T-cell (primary cell): ENCODE data around the gene TMEM26. TPM values are rescaled to one million over a fixed set of nuclear protein-coding genes. Genes with fewer than 3 reads are reported as not detected.

Source experiments
- ATAC-seq, 4 experiments: fragments of 200-7000 bp in 3 of 4; fragments of 150-1000 bp in 1 of 4; cut with Tn5 transposase; replicated peaks in 1 of 4; 1 replicate in 3 of 4; 2 replicates in 1 of 4; pipeline ENCODE4 v1.10.0; 2021; ENCODE audit warnings: moderate library complexity in 3 of 4, mild to moderate bottlenecking in 2 of 4, moderate number of reproducible peaks in 1 of 4
- CTCF ChIA-PET, 2 donors: fragments of 300-600 bp; sonication (Branson Sonifier 250); formaldehyde crosslinking; loops; one replicate each; lab custom pipeline; 2022; ENCODE audit warnings: antibody characterized with exemption in 2 of 2; lab: Charles Lee
- POLR2A ChIA-PET, 2 donors: fragments of 300-600 bp; sonication (Branson Sonifier 250); formaldehyde crosslinking; loops; one replicate each; lab custom pipeline; 2022; ENCODE audit warnings: antibody characterized with exemption in 2 of 2; lab: Charles Lee
- DNase-seq, 35 experiments: peaks; one replicate each; pipeline versions ENCODE4 v3.0.0 to v3.0.0-alpha.2; 2013 to 2023
- H3K27ac ChIP-seq: one replicate; pipeline ENCODE4 v1.5.1; 2013; ENCODE audit warnings: low read length
- H3K27me3 ChIP-seq, 2 experiments: replicated peaks in 1 of 2; 1 replicate in 1 of 2; 2 replicates in 1 of 2; pipeline versions ENCODE4 v1.6.1 to v1.7.0; 2013; ENCODE audit warnings: low read length in 1 of 2, mixed read lengths in 1 of 2; ENCODE audit not compliant: control insufficient read depth in 2 of 2, insufficient read depth in 2 of 2; ENCODE audit errors: extremely low read depth in 1 of 2
- H3K36me3 ChIP-seq, 2 donors: 1 replicate in 1 of 2; 2 replicates in 1 of 2; pipeline versions ENCODE4 v1.6.1 to v1.7.0; 2013; ENCODE audit warnings: low read length in 1 of 2; ENCODE audit not compliant: control insufficient read depth in 2 of 2, insufficient read depth in 1 of 2; ENCODE audit errors: extremely low read depth in 1 of 2
- H3K4me1 ChIP-seq, 2 experiments: 1 replicate in 1 of 2; 2 replicates in 1 of 2; pipeline versions ENCODE4 v1.6.1 to v1.7.0; 2013; ENCODE audit warnings: low read length in 2 of 2, mixed read lengths in 1 of 2; ENCODE audit not compliant: insufficient read depth in 2 of 2, control insufficient read depth in 1 of 2; ENCODE audit errors: extremely low read depth in 1 of 2
- H3K4me3 ChIP-seq, 2 donors: 1 replicate in 1 of 2; 2 replicates in 1 of 2; pipeline versions ENCODE4 v1.5.1 to v1.7.0; 2013; ENCODE audit warnings: mild to moderate bottlenecking in 2 of 2, low read length in 1 of 2, moderate library complexity in 1 of 2; ENCODE audit not compliant: control insufficient read depth in 1 of 2; ENCODE audit errors: extremely low read depth in 1 of 2
- H3K9me3 ChIP-seq: 2 replicates; pipeline ENCODE4 v1.7.0; 2013
- H3K27ac Mint-ChIP-seq, 2 donors: one replicate each; pipeline ENCODE4 v1.8.0; 2020 to 2021; ENCODE audit warnings: mild to moderate bottlenecking in 2 of 2, mixed read lengths in 2 of 2
- H3K27me3 Mint-ChIP-seq, 2 donors: one replicate each; pipeline ENCODE4 v1.8.0; 2021 to 2022; ENCODE audit warnings: mixed read lengths in 2 of 2
- H3K36me3 Mint-ChIP-seq: one replicate; pipeline ENCODE4 v1.8.0; 2021; ENCODE audit warnings: mixed read lengths
- H3K4me1 Mint-ChIP-seq, 3 donors: one replicate each; pipeline ENCODE4 v1.8.0; 2020 to 2022; ENCODE audit warnings: mixed read lengths in 3 of 3, mild to moderate bottlenecking in 1 of 3
- H3K4me3 Mint-ChIP-seq, 3 donors: one replicate each; pipeline ENCODE4 v1.8.0; 2020 to 2022; ENCODE audit warnings: mild to moderate bottlenecking in 3 of 3, mixed read lengths in 3 of 3, moderate library complexity in 3 of 3
- H3K9me3 Mint-ChIP-seq, 3 donors: one replicate each; pipeline ENCODE4 v1.8.0; 2020 to 2022; ENCODE audit warnings: mixed read lengths in 3 of 3
- WGBS: methylation state at CpG from one replicate; pipeline ENCODE4 v1.1.5; 2013; ENCODE audit warnings: missing lambda C conversion rate; ENCODE audit not compliant: insufficient coverage; 5-methylcytosine and 5-hydroxymethylcytosine counted together
- total RNA-seq, 35 experiments: library from RNA in 6 of 35; stranded (reverse) in 6 of 35; fragments of 120-200 nt in 1 of 35; gene quantifications; one replicate each; pipeline versions ENCODE4 v1.2.1 to v1.2.4 and lab custom pipeline; 2013 to 2026

The TMEM26 gene
- total RNA-seq, 5 donors from 2014 or later (not counting 1 experiment from before 2014, with no cell fraction given): not detected

DNA sequence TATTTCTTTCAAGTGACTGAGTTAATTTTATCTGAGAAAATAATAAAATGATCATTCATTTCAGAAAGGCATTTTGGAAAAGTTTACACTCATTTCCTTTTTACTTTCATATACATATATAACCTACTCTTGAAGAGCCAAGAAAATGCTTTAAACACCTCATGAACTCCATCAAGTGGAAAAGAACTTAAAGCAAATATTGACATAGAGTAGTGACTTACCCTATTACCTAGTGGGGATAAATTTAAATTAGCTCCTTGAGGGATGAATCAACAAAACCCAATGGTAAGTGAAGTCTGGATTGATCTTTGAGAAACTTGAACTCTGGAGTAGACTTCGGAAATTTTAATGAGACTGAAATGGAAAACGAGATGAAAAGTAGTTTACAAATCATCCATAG lies 88.6 kb downstream of the TMEM26 start:
- Mint-ChIP-seq H3K36me3 (no peaks in the 10 kb centered on the region), H3K4me1 (no peaks in the 10 kb centered on the region), H3K4me3 (no peak overlapping the region), H3K27me3 (no peaks in the 10 kb centered on the region), H3K27ac (no peak overlapping the region), H3K9me3 (no peaks in the 10 kb centered on the region)
- CTCF ChIA-PET: interaction anchor here in 1 of 2 donors (0.7 kb wide), 1 partner anchor 504 kb away, joined by 4 read pairs; no protein-coding TSS in a partner anchor
- Histone ChIP-seq H3K4me1 (no peaks in the 10 kb centered on the region), H3K27me3 (no peaks in the 10 kb centered on the region), H3K4me3 (no peak overlapping the region), H3K9me3 (no peaks in the 10 kb centered on the region), H3K27ac (no peak overlapping the region), H3K36me3 (no peaks in the 10 kb centered on the region)
- DNase-seq (no peak), ATAC-seq (no peak)
- no CpG with 5 or more reads among the region's 2 CpGs for WGBS
- POLR2A ChIA-PET: interaction anchor here in 1 of 2 donors (0.6 kb wide), 1 partner anchor 8 kb away, joined by 3 read pairs; no protein-coding TSS in a partner anchor

DNA sequence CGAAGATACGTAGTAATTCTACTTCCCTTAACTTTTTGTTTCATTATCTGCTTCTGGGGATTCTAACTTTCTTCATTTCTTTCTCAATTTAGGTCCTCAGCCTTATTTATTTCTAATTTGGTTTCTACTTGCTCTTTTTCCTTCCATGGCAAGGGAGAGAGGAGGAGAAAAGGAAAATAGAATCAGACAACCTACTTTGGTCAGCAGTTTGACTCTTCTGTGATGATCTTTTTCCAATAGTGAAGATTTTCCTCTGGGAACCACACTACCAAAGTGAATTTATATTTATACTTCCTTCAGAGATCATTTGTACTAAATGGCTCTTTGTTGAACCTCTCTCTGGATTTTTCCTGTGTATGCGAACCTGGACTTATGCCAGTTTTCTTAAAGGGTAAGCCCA lies 90.2 kb downstream of the TMEM26 start:
- Mint-ChIP-seq H3K27me3 (peaks cover 0 to 2% of the 10 kb centered on the region in 2 donors), H3K27ac (no peak overlapping the region), H3K36me3 (no peaks in the 10 kb centered on the region), H3K4me1 (no peaks in the 10 kb centered on the region), H3K4me3 (no peak overlapping the region), H3K9me3 (no peaks in the 10 kb centered on the region)
- Histone ChIP-seq H3K36me3 (no peaks in the 10 kb centered on the region), H3K27ac (no peak overlapping the region), H3K9me3 (no peaks in the 10 kb centered on the region), H3K4me3 (no peak overlapping the region), H3K4me1 (no peaks in the 10 kb centered on the region), H3K27me3 (no peaks in the 10 kb centered on the region)
- POLR2A ChIA-PET: no interaction called here
- DNase-seq: no peak
- no CpG with 5 or more reads among the region's 3 CpGs for WGBS
- CTCF ChIA-PET: no interaction called here
- no peak for ATAC-seq

DNA sequence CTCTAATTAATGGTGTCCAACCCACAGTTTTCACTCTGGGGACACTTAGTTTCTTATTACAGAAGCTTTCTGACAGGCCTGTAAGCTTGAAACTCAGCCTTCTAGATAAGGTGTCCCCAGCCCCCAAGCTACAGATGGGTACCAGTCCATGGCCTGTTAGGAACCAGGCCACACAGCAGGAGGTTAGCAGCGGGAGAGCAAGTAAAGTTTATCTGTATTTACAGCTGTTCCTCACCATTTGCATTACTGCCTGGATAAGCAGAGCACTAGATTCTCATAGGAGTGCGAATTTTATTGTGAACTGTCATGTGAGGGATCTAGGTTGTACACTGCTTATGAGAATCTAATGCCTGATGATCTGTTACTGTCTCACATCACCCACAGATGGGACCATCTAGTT lies 93.7 kb downstream of the TMEM26 start:
- no peaks in the 10 kb centered on the region for H3K9me3 ChIP-seq
- H3K27ac ChIP-seq: no peak overlapping the region
- POLR2A ChIA-PET: no interaction called here
- H3K4me1 Mint-ChIP-seq: no peaks in the 10 kb centered on the region
- H3K36me3 ChIP-seq: no peaks in the 10 kb centered on the region
- H3K4me1 ChIP-seq: no peaks in the 10 kb centered on the region
- H3K27ac Mint-ChIP-seq: no peak overlapping the region
- peaks cover 0 to 3% of the 10 kb centered on the region in 2 donors for H3K27me3 Mint-ChIP-seq
- DNase-seq (no peak), ATAC-seq (no peak)
- H3K27me3 ChIP-seq: no peaks in the 10 kb centered on the region
- no peaks in the 10 kb centered on the region for H3K9me3 Mint-ChIP-seq
- no peaks in the 10 kb centered on the region for H3K36me3 Mint-ChIP-seq
- H3K4me3 ChIP-seq: no peak overlapping the region
- CTCF ChIA-PET: no interaction called here
- WGBS: no CpG with 5 or more reads among the region's 2 CpGs
- no peak overlapping the region for H3K4me3 Mint-ChIP-seq

DNA sequence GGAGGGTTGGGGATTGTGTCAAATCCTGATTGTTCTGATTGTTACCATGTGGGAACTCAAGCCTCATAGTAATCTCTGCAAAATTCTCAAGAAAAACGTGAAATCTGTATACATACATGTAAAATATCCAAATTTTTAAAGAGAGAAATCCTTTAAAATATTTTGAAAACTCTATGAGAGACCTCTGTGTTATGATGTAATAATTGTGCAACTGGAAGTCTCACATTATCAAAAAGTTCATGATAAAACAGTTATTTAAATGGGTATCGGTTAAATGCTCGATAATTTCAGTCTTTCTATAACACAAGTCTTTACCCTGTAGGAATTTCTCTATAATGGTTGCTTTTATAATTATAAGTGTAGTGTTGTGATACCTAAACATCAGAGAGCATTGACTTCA lies 95.5 kb downstream of the TMEM26 start:
- H3K4me1 Mint-ChIP-seq: no peaks in the 10 kb centered on the region
- peaks cover 3 to 7% of the 10 kb centered on the region in 2 donors for H3K27me3 Mint-ChIP-seq
- H3K27me3 ChIP-seq: no peaks in the 10 kb centered on the region
- DNase-seq: no peak
- no peaks in the 10 kb centered on the region for H3K36me3 Mint-ChIP-seq
- no peak overlapping the region for H3K4me3 ChIP-seq
- no peaks in the 10 kb centered on the region for H3K9me3 Mint-ChIP-seq
- ChIA-PET POLR2A (no interaction called here), CTCF (interaction anchor here in 1 of 2 donors (0.6 kb wide), 1 partner anchor 117 kb away, joined by 3 read pairs; no protein-coding TSS in a partner anchor)
- no CpG with 5 or more reads among the region's 3 CpGs for WGBS
- no peak for ATAC-seq
- H3K9me3 ChIP-seq: no peaks in the 10 kb centered on the region
- H3K4me3 Mint-ChIP-seq: no peak overlapping the region
- no peak overlapping the region for H3K27ac Mint-ChIP-seq
- H3K36me3 ChIP-seq: no peaks in the 10 kb centered on the region
- no peak overlapping the region for H3K27ac ChIP-seq
- no peaks in the 10 kb centered on the region for H3K4me1 ChIP-seq

Other genes with a start within 250 kb of the TMEM26 start
- gene CABCOCO1, start 209.5 kb upstream of the TMEM26 start, total RNA-seq: not detected